ENCODE results near the gene SRBD1.

DNA sequence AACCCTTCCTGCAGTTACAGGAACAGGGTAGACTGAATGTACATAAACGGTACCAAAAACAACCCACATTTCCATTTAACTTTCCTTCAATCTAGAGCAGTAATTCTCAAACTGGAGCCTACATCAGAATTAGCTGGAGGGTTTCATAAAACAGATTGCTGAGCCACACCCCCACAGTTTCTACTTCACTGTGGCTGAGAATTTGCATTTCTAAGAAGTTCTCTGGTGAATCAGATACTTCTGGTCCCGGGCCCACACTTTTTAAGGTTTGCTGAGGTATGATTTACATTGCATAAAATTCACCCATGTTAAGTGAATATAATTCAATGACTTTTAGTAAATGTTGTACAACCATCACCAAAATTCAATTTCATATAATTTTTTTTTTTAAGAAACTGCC lies 113.7 kb downstream of the SRBD1 start:
- no peak for TF ChIP-seq EZH2phosphoT487 (IDR thresholded peaks at IDR 0.05; ENCODE audit: borderline replicate concordance)
- TF ChIP-seq JUND (IDR thresholded peaks at IDR 0.05) = no peak
- TF ChIP-seq, protein P1, sequence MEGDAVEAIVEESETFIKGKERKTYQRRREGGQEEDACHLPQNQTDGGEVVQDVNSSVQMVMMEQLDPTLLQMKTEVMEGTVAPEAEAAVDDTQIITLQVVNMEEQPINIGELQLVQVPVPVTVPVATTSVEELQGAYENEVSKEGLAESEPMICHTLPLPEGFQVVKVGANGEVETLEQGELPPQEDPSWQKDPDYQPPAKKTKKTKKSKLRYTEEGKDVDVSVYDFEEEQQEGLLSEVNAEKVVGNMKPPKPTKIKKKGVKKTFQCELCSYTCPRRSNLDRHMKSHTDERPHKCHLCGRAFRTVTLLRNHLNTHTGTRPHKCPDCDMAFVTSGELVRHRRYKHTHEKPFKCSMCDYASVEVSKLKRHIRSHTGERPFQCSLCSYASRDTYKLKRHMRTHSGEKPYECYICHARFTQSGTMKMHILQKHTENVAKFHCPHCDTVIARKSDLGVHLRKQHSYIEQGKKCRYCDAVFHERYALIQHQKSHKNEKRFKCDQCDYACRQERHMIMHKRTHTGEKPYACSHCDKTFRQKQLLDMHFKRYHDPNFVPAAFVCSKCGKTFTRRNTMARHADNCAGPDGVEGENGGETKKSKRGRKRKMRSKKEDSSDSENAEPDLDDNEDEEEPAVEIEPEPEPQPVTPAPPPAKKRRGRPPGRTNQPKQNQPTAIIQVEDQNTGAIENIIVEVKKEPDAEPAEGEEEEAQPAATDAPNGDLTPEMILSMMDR (IDR thresholded peaks at IDR 0.05 in 2 of 3, conservative IDR thresholded peaks at IDR 0.05 in 1 of 3; ENCODE audit: borderline replicate concordance in 1 of 3, insufficient read depth in 1 of 3, low read depth in 2 of 3, low read length in 2 of 3) = no peak
- TF ChIP-seq, protein P2, sequence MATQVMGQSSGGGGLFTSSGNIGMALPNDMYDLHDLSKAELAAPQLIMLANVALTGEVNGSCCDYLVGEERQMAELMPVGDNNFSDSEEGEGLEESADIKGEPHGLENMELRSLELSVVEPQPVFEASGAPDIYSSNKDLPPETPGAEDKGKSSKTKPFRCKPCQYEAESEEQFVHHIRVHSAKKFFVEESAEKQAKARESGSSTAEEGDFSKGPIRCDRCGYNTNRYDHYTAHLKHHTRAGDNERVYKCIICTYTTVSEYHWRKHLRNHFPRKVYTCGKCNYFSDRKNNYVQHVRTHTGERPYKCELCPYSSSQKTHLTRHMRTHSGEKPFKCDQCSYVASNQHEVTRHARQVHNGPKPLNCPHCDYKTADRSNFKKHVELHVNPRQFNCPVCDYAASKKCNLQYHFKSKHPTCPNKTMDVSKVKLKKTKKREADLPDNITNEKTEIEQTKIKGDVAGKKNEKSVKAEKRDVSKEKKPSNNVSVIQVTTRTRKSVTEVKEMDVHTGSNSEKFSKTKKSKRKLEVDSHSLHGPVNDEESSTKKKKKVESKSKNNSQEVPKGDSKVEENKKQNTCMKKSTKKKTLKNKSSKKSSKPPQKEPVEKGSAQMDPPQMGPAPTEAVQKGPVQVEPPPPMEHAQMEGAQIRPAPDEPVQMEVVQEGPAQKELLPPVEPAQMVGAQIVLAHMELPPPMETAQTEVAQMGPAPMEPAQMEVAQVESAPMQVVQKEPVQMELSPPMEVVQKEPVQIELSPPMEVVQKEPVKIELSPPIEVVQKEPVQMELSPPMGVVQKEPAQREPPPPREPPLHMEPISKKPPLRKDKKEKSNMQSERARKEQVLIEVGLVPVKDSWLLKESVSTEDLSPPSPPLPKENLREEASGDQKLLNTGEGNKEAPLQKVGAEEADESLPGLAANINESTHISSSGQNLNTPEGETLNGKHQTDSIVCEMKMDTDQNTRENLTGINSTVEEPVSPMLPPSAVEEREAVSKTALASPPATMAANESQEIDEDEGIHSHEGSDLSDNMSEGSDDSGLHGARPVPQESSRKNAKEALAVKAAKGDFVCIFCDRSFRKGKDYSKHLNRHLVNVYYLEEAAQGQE (IDR thresholded peaks at IDR 0.05; ENCODE audit: low read depth) = no peak
- TF ChIP-seq YY1 (IDR thresholded peaks at IDR 0.05; ENCODE audit: extremely low read depth, insufficient replicate concordance, low read depth, low read length) = no peak
- TF ChIP-seq, protein P3, sequence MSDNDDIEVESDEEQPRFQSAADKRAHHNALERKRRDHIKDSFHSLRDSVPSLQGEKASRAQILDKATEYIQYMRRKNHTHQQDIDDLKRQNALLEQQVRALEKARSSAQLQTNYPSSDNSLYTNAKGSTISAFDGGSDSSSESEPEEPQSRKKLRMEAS (IDR thresholded peaks at IDR 0.05) = no peak
- TF ChIP-seq TCF7L2 (IDR thresholded peaks at IDR 0.05; ENCODE audit: borderline replicate concordance, extremely low read depth, insufficient read depth, insufficient read length) = no peak
- no peak for TF ChIP-seq FOSL1 (IDR thresholded peaks at IDR 0.05; ENCODE audit: low read depth)
- TF ChIP-seq POLR2A (IDR thresholded peaks at IDR 0.05; ENCODE audit: borderline replicate concordance, extremely low read depth, insufficient read depth, insufficient read length) = no peak
- TF ChIP-seq EZH2 (IDR thresholded peaks at IDR 0.05) = no peak
- TF ChIP-seq ELF1 (IDR thresholded peaks at IDR 0.05; ENCODE audit: borderline replicate concordance, low read depth) = no peak
- TF ChIP-seq SIN3A (IDR thresholded peaks at IDR 0.05; ENCODE audit: low read depth) = no peak
- no peak for TF ChIP-seq POLR2AphosphoS5 (IDR thresholded peaks at IDR 0.05; ENCODE audit: low read depth, low read length)
- TF ChIP-seq, protein P4, sequence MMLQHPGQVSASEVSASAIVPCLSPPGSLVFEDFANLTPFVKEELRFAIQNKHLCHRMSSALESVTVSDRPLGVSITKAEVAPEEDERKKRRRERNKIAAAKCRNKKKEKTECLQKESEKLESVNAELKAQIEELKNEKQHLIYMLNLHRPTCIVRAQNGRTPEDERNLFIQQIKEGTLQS (IDR thresholded peaks at IDR 0.05) = no peak

Measured in HCT116 (cell line).